ENCODE data around the gene TPM1. TPM values are rescaled to one million over a fixed set of nuclear protein-coding genes. Genes with fewer than 3 reads are reported as not detected.
A peak's percentile ranks its signal among the peaks of the same experiment; 100 is the strongest.

The TPM1 gene
- total RNA-seq, 4 donors from 2014 or later: 167 to 702 (median 252) TPM

DNA sequence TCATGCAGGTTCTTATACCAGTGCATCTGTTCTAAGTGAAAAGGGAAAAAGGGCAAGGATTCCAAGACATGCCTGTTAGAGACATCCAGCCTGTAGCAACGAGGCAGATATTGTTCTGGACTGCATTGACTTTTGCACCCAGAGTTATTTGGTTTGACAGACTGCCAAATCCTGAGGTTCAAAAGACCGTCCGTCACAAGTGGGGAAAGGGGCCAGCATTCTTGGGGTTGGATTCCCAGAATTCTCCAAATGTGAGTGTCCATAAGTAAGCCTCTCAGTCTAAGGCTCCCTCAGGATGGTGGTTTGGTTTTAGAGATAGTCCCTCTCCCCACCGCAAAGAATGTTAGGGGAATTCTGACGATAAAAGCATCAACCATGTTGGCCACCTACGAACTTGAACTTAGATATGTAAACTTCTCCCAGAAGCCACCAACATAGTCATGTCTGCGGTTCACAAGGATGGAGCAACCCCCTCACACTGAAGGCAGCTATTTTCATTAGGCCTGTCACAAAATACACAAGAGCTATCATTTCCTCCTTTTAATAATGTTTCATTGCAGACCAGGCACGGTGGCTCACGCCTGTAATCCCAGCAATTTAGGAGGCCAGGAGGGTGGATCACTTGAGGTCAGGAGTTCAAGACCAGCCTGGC is 65.5 kb downstream of the TPM1 start:
- TF ChIP-seq, protein P1, sequence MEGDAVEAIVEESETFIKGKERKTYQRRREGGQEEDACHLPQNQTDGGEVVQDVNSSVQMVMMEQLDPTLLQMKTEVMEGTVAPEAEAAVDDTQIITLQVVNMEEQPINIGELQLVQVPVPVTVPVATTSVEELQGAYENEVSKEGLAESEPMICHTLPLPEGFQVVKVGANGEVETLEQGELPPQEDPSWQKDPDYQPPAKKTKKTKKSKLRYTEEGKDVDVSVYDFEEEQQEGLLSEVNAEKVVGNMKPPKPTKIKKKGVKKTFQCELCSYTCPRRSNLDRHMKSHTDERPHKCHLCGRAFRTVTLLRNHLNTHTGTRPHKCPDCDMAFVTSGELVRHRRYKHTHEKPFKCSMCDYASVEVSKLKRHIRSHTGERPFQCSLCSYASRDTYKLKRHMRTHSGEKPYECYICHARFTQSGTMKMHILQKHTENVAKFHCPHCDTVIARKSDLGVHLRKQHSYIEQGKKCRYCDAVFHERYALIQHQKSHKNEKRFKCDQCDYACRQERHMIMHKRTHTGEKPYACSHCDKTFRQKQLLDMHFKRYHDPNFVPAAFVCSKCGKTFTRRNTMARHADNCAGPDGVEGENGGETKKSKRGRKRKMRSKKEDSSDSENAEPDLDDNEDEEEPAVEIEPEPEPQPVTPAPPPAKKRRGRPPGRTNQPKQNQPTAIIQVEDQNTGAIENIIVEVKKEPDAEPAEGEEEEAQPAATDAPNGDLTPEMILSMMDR (IDR thresholded peaks at IDR 0.05): no peak
- ATAC-seq (ENCODE audit: low FRiP score) (peak; percentile 29), DNase-seq (ENCODE audit: low spot score) (no peak)

DNA sequence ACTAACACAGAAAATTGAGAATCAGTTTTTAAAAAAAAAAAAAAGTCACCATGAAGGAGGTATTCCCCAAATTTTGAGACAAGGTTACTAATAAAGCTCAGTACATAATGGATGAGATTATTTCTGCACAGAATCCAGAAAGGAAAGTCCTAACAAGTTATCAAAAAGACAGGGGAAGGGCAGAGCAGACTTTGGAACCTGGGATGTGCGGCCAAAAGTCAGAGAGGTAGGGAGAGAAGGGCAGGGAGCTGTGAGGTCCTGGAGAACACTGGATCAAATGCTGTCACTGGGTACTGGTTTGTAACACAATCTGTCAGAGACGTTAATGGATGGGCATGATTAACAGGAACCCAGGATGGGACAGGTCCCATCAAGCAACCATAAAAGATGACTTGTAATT is 67.0 kb downstream of the TPM1 start:
- ATAC-seq (ENCODE audit: low FRiP score) (no peak), DNase-seq (ENCODE audit: low spot score) (no peak)
- TF ChIP-seq, protein P1 (IDR thresholded peaks at IDR 0.05): no peak

DNA sequence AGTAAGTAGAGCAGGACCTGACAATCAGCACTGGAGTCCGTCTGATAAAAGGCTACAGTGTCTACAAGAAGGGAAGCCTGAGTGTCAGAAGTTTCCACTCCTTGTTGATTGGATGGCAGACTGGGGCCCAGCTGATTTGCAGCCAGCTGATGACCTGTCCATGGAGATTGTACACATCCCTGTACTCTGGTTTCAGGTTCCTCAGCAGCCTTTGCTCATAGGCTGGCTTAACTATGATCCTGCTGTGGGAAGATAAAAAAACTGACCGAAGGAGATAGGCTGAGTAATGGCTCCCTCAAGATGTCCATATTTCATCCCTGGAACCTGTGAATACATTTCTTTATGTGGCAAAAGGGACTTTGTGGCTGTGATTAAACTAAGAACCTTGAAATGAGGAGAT is 67.4 kb downstream of the TPM1 start:
- TF ChIP-seq, protein P1 (IDR thresholded peaks at IDR 0.05): no peak
- DNase-seq (ENCODE audit: low spot score): no peak
- ATAC-seq (ENCODE audit: low FRiP score): no peak

DNA sequence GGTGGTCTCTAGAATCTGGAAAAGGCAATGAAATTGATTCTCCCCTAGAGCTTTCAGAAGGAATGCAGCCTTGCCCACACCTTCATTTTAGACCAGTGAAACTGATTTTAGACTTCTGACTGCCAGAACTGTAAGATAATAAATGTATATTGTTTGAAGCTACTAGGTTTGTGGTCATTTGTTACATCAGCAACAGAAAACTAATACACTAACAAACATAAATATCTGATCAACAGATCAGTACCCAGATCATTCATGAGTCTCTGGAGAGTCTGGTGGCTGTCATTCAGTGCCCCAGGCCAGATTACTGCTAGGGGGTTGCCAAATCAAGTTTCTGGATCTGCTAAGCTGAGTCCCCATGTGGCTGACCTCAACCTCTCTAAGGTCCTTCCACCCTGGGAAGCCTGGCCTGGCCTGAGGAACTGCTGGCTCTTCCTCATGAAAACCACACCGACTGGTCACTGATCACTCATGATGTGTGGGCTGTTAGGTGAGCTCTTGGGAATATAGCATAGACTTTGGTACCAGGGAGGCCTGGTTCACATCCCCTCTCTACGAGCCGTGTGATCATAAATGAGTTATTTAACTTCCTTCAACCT is 68.0 kb downstream of the TPM1 start:
- DNase-seq (ENCODE audit: low spot score): no peak
- ATAC-seq (ENCODE audit: low FRiP score): no peak
- TF ChIP-seq, protein P1 (IDR thresholded peaks at IDR 0.05): no peak

DNA sequence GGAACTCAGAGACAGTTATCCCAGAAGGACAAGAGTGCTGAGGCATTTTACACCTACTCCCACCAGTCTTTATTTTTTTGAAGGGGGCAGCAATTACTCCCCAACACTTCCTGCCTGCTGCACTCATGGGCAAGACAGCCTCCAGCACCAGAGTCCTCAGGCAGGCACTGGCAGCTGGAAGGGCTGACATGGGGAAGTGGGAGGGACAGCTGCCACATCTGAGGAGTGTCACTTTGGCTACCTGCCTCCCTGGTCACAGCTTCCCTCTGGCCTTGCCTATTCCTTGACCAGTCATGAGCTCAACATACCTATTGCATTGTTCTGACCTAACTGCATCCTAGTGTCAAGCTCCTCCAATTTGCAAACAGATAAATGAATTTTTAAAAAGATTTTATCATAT is 68.9 kb downstream of the TPM1 start:
- no peak for ATAC-seq (ENCODE audit: low FRiP score)
- DNase-seq (ENCODE audit: low spot score): no peak
- TF ChIP-seq, protein P1 (IDR thresholded peaks at IDR 0.05): no peak

DNA sequence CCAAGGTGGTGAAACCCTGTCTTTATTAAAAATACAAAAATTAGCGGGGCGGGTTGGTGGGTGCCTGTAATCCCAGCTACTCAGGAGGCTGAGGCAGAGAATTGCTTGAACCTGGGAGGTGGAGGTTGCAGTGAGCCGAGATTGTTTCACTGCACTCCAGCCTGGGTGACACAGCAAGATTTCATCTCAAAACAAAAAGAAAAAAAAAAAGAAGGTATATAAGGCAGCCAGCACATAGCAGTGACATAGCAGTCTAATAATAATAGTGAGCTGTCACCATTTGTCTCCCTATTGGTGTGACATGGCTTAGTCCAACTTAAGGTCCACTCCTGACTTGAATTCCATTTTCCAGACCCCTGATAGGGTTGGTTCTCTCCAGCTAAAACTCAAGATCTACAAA is 70.3 kb downstream of the TPM1 start:
- DNase-seq (ENCODE audit: low spot score) (no peak), ATAC-seq (ENCODE audit: low FRiP score) (no peak)
- TF ChIP-seq, protein P1 (IDR thresholded peaks at IDR 0.05): no peak

DNA sequence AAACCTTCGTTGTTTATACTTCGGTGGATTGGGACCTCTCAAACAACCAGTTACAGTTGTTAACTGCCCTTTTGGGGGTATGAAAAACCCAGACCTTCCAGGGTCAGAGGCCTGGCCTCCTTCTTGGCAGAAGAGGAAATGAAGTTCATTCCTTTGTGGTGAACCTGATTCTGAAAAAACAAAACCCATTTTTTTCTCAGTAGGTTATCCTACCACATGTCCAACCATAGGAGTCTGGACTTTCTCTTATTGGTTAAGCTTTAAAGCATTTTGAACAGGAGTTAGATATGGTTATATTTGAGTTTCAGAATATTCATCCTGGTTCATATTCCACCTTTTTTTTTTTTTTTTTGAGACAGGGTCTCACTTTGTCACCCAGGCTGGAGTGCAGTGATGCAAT is 71.9 kb downstream of the TPM1 start:
- TF ChIP-seq, protein P1 (IDR thresholded peaks at IDR 0.05): no peak
- no peak for DNase-seq (ENCODE audit: low spot score)
- no peak for ATAC-seq (ENCODE audit: low FRiP score)
